Measurements from ENCODE around the gene CDC34. TPM values are rescaled to one million over a fixed set of nuclear protein-coding genes. Genes with fewer than 3 reads are reported as not detected.

The CDC34 gene
- total and polyA plus RNA-seq, 9 of the 15 experiments (the other 6 are each of a cell fraction or from before 2014, with no cell fraction given): 0.80 to 203 (median 65.5) TPM

- peak; percentile 36; the same call in 1 of the 2 replicates for TF ChIP-seq GABPB1 (CRISPR knock-in tag; IDR thresholded peaks at IDR 0.05)
- TF ChIP-seq, protein P1, sequence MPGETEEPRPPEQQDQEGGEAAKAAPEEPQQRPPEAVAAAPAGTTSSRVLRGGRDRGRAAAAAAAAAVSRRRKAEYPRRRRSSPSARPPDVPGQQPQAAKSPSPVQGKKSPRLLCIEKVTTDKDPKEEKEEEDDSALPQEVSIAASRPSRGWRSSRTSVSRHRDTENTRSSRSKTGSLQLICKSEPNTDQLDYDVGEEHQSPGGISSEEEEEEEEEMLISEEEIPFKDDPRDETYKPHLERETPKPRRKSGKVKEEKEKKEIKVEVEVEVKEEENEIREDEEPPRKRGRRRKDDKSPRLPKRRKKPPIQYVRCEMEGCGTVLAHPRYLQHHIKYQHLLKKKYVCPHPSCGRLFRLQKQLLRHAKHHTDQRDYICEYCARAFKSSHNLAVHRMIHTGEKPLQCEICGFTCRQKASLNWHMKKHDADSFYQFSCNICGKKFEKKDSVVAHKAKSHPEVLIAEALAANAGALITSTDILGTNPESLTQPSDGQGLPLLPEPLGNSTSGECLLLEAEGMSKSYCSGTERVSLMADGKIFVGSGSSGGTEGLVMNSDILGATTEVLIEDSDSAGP (CRISPR knock-in tag; IDR thresholded peaks at IDR 0.05): no peak
- TF ChIP-seq, protein P2, sequence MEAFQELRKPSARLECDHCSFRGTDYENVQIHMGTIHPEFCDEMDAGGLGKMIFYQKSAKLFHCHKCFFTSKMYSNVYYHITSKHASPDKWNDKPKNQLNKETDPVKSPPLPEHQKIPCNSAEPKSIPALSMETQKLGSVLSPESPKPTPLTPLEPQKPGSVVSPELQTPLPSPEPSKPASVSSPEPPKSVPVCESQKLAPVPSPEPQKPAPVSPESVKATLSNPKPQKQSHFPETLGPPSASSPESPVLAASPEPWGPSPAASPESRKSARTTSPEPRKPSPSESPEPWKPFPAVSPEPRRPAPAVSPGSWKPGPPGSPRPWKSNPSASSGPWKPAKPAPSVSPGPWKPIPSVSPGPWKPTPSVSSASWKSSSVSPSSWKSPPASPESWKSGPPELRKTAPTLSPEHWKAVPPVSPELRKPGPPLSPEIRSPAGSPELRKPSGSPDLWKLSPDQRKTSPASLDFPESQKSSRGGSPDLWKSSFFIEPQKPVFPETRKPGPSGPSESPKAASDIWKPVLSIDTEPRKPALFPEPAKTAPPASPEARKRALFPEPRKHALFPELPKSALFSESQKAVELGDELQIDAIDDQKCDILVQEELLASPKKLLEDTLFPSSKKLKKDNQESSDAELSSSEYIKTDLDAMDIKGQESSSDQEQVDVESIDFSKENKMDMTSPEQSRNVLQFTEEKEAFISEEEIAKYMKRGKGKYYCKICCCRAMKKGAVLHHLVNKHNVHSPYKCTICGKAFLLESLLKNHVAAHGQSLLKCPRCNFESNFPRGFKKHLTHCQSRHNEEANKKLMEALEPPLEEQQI (IDR thresholded peaks at IDR 0.05): no peak
- TF ChIP-seq RERE (CRISPR knock-in tag; IDR thresholded peaks at IDR 0.05; ENCODE audit: borderline replicate concordance): no peak
- TF ChIP-seq LEF1 (IDR thresholded peaks at IDR 0.05): no peak
- TF ChIP-seq SOX6 (IDR thresholded peaks at IDR 0.05): no peak
- no peak for TF ChIP-seq GABPB2 (CRISPR knock-in tag; conservative IDR thresholded peaks at IDR 0.05)
- no peak for TF ChIP-seq TAF7 (tag; IDR thresholded peaks at IDR 0.05)
- TF ChIP-seq POLR2G (IDR thresholded peaks at IDR 0.05; ENCODE audit: low read depth, low read length): peak; percentile 84
- TF ChIP-seq, protein P3, sequence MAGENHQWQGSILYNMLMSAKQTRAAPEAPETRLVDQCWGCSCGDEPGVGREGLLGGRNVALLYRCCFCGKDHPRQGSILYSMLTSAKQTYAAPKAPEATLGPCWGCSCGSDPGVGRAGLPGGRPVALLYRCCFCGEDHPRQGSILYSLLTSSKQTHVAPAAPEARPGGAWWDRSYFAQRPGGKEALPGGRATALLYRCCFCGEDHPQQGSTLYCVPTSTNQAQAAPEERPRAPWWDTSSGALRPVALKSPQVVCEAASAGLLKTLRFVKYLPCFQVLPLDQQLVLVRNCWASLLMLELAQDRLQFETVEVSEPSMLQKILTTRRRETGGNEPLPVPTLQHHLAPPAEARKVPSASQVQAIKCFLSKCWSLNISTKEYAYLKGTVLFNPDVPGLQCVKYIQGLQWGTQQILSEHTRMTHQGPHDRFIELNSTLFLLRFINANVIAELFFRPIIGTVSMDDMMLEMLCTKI (IDR thresholded peaks at IDR 0.05; ENCODE audit: partially characterized antibody): no peak
- no peak for TF ChIP-seq PKNOX1 (IDR thresholded peaks at IDR 0.05)
- TF ChIP-seq, protein P4, sequence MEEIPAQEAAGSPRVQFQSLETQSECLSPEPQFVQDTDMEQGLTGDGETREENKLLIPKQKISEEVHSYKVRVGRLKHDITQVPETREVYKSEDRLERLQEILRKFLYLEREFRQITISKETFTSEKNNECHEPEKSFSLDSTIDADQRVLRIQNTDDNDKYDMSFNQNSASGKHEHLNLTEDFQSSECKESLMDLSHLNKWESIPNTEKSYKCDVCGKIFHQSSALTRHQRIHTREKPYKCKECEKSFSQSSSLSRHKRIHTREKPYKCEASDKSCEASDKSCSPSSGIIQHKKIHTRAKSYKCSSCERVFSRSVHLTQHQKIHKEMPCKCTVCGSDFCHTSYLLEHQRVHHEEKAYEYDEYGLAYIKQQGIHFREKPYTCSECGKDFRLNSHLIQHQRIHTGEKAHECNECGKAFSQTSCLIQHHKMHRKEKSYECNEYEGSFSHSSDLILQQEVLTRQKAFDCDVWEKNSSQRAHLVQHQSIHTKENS (CRISPR knock-in tag; IDR thresholded peaks at IDR 0.05): no peak
- TF ChIP-seq ZNF79 (CRISPR knock-in tag; IDR thresholded peaks at IDR 0.05; ENCODE audit: low read depth): no peak
- no peak for TF ChIP-seq NFE2 (IDR thresholded peaks at IDR 0.05; ENCODE audit: low read depth)
Measured at GRCh38 chr19:584240-585001, 52.9 kb downstream of the CDC34 start (continued).

Data from K562 (cell line).